HG03442 (cell line): ENCODE measurements around the gene NRG4.
"Not testable (repeated sequence)": the region's sequence is repeated elsewhere in the genome, so short reads cannot be mapped to it uniquely, and the experiment has no call there.

Source experiments
- ATAC-seq: cut with Tn5 transposase; IDR thresholded peaks from one replicate; pipeline ENCODE4 v1.9.1; 2021; ENCODE audit warnings: mild to moderate bottlenecking, moderate library complexity; ENCODE audit not compliant: unreplicated experiment

The NRG4 gene

DNA sequence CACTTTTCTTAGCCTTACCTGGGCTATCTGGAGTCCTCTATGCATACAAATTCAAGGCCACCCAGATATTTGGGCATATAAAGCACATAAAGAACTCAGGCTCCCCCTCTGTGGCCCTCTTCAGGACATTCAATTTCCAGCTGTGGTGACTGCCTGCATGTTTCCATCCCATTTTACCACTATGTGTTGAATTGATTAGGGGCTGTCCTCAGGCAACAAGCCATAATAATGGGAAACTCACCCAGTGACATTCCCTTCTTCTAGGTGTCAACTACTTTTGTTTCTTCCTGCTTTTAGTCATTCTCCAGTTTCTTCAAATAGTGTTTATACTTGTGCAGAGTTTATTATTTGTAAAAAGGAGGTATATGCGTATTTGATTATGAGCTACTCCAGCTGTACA is 18.0 kb downstream of the NRG4 start:
- no peak for ATAC-seq

DNA sequence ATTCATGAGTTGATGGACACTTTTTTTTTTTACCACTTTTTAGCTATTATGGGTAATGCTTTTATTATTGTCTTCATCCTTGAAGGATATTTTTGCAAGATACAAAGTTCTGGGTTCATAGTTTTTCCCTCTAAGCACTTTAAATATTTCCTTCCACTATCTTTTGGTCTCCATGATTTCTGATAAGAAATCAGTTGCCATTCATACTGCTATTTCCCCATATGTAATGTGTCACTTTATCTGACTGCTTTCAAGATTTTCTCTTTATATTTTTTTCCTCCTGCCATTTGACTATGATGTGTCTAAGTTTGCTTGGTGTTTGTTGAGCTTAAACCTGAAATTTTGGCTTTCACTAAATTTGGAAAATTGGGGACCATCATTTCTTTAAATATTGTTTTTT is 19.3 kb downstream of the NRG4 start:
- ATAC-seq = no peak

DNA sequence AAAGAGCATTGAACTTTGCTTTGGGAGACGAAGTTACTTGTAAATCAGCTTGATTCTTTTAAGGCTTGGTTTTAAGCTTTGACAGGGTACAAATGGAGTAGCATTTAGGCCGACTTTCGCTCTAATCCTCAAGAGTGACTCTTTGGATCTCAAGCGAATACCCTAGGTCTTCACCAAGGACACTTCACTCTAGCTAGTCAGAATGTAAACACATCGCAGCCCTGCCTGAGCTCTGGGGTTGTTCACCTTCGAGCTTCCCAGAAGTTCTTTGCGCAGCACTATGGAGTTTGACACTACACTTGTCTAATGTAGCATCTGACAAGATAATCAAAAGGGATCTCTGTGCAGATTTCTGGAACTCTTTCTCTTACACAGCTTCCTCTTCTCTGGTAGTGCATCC is 22.3 kb downstream of the NRG4 start:
- ATAC-seq = no peak

DNA sequence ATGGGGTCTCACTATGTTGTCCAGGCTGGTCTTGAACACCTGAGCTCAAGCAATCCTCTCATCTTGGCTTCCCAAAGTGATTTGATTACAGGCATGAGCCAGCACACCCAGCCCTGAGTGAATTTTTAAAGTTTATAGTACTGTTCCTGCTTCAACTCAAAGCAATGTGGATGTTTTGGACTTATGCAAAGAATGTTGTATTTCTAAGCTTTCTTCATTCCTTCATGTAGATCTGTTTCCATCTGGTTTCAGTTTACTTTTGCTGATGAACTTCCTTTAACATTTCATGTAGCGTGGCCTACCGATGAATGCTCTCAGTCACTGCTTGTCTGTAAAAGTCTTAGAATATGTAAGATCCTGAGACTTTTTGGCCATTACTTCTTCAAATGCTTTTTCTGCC is 23.2 kb downstream of the NRG4 start:
- ATAC-seq = no peak

DNA sequence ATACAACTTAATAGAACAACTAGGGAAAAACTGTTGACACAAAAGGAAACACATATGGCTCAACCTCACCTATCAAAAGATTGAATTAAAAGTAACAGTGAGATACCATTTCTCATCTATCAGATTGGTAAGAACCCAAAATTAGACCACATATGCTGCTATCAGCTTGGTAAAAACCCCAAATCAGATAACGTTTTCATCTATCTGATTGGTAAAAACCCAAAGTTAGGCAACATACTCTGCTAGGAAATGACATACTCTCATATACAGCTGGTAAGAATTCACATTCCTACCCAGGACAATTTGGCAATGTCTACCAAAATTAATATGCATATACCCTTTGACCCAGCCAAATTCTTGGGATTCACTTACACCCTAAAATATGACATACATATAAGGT is 26.3 kb downstream of the NRG4 start:
- ATAC-seq = no peak

DNA sequence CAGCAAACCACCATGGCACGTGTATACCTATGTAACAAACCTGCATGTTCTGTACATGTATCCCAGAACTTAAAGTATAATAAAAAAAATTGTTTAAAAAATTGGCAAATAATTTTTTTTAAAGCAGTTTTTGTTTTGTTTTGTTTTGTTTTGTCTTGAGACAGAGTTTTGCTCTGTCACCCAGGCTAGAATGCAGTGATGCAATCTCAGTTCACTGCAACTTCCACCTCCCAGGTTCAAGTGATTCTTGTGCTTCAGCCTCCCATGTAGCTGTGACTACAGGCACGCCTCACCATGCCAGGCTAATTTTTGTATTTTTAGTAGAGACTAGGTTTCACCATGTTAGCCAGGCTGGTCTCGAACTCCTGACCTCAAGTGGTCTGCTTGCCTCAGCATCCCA is 27.5 kb downstream of the NRG4 start:
- not testable (repeated sequence) for ATAC-seq

DNA sequence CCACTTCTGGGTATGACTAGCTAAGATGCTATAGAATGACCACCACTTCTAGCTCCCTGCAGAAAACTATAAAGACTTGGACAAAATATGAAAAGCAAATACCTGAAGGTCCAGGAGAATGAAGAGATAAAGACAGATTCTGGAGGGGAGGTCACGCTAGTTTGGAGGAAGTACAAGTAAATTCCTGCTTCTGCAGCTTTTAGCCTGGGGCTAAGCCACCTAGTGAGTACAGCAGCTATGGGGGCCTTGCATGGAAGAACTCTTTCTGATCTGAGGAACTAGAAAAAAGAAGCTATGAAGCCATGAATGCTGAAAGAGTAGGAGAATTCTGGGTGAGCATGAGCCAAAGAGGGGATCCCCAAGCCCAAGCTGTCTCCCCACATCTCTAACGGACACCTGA is 29.8 kb downstream of the NRG4 start:
- ATAC-seq = no peak

DNA sequence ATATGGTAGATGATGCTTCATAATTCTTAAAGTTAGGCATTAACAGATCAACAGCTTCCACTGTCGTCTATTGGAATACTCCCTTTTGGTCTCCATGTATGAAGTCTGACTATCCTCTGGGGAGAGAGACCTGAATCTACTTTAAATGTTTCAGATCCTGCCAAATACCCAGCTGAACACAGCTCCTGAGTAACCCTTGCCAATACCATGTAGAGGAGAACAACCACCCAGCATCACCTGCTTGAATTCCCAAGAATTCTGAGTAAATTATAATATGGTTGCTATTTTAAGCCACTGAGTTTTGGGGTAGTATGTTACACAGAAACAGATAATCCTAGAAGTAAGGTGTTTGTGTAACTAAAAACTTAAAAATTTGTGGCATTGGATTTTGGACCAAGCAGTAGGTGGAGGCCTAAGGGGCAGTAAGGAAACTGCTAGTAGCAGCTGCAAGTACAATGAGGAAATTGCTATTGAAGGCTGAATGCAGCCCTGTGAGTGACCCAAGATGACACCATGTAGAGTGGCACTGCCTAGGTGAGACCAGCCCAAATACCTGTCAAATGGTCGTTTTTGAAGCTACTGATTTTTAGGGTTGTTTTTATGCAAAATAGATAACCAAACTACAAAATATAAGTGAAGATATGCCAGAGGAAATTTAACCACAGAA is 30.9 kb downstream of the NRG4 start:
- ATAC-seq = no peak

DNA sequence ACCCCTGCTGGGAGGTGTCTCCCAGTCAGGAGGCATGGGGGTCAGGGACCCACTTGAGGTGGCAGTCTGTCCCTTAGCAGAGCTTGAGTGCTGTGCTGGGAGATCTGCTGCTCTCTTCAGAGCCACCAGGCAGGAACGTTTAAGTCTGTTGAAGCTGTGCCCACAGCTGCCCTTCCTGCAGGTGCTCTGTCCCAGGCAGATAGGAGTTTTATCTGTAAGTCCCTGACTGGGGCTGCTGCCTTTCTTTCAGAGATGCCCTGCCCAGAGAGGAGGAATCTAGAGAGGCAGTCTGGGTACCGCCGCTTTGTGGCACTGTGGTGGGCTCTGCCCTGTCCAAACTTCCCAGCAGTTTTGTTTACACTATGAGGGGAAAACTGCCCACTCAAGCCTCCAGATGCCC is 35.5 kb downstream of the NRG4 start:
- not testable (repeated sequence) for ATAC-seq

DNA sequence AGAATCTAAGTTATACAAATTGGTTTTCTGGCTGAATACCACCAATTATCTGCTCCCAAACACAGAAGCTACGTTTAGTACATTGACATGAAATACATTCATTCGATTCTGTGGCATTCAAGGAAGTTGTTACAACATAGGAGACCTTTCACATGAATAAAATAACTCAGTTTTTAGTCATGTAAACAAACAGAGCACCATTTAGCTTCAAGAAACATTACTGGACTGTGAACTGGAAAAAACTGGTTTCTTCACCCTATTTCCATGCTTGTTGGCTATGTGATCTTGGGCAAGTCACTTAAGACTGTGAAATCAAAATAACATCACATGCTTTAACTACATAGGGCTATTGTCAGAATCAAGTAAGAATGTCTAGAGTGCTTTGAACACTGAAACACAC is 46.2 kb downstream of the NRG4 start:
- ATAC-seq = no peak

DNA sequence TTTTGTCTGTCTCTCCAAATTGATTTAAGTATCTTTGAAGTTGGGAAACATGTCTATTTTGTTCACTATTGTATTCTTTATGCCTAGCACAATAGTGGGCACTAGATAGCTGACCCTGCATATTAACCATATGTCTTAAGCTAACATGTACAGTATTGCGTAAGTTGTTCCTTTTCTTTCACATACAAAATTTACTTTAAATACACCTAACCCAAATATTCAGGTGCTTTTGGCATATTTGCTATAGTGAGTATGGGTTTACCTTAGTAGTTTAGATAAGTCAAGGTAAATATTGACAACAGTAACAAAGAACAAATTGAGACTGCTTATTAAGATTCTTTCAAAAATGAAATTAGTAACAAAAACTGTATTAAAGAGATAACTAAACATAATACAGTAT is 50.9 kb downstream of the NRG4 start:
- ATAC-seq = no peak

DNA sequence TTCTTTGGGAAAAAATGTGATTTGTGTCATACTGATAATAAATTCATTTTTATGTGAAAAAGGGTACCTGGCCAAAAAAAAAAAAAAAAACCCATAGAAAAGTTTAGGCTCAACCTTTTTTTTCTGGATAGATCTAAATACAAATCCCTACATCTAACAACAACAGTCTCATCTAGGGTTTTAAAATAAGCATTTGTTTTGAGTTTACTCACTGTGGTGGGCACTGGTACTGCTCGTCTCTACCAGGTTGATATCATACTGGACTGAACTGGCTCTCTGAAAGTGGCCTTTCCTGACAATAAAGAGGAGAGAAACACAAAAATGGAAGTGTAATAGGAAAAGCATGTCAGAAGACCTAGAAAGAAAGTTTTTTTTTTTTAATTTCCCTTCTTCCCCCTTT is 56.5 kb downstream of the NRG4 start:
- no peak for ATAC-seq

DNA sequence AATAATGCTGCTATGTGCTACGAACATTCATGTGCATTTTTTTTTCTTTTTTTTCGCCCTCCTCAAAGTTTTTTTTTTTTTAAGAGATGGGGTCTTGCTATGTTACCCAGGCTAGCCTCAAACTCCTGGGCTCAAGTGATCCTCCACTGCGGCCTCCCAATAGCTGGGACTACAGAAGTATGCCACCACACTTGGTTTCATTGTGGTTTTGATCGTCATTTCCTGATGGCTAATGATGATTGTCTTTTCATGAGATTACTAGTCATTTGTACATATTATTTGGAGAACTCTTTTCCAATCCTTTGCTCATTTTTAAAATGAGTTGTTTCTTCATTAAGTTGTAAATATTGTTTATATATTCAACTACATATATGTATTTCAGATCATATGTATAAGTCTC is 59.7 kb downstream of the NRG4 start:
- ATAC-seq = no peak

DNA sequence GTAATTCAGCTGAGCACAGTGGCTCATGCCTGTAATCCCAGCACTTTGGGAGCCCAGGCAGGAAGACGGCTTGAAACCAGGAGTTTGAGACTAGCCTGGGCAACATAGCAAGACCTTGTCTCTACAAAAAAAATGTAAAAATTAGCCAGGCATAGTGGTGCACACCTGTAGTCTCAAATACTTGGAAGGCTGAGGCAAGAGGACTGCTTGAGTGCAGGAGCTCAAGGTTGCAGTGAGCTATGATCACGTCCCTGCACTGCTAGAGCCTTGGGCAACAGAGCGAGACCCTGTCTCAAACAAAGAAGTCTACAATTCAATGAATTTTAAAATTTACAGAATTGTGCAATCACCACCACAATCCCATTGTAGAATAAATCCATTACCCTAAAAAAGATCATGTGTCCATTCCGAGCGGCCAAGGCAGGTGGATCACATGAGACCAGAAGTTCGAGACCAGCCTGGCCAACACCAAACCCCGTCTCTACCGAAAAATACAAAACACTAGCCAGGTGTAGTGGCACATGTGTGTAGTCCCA is 63.4 kb downstream of the NRG4 start:
- no peak for ATAC-seq

DNA sequence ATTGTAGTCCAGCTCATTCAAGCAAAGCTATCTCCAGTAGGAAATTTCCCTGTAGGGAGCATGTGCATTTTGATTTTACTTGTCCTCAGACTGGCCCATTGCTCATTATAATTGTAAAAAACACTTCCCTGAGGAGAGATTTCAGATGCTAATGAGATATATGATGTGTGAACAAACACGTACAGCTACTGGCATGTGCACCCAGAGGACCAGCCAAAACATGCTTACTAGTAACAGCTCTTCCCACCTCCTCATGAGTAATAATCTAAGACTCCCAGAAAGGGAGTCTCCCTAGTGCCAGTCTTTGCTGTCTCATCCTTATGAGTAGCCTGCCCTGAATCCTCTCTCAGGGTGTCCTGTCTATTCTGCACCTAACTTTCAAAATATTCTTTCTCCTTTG is 65.1 kb downstream of the NRG4 start:
- no peak for ATAC-seq

DNA sequence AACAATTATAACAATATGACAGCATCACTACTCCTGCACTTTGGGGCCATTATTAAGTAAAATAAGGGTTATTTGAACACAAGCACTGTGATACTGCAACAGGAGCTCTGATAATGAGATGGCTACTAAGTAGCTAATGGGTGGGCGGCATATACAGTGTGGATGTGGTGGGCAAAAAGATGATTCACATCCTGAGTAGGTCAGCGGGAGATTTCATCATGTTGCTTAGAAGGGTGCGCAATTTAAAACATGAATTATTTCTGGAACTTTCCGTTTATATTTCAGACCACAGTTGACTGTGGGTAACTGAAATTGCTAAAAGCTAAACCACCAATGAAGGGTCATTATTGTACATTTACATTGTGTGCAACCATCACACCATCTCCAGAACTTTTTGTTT is 66.3 kb downstream of the NRG4 start:
- ATAC-seq = no peak

DNA sequence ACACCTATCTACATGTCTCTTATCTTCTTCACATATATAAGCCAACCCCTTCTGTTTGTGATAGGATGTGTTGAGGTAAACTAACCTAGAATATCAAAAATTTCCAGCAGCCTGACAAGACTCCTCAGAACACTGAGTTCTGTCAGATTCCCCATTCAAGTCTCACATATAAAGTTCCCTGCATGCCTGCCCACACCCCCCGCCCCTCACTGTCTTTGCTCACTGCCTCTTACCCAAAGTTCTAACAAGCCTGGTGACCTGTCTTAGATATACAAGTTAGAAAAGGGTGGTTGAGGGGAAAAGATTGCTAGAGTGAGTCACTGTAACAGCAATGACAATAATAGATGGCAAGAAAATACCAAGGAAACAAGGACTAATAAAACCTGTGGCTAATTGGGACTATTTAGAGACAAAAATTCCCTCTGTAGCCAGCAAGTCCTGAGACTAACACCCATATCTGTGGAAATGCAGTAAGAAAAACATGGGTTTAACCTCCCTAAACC is 68.5 kb downstream of the NRG4 start:
- ATAC-seq = no peak

DNA sequence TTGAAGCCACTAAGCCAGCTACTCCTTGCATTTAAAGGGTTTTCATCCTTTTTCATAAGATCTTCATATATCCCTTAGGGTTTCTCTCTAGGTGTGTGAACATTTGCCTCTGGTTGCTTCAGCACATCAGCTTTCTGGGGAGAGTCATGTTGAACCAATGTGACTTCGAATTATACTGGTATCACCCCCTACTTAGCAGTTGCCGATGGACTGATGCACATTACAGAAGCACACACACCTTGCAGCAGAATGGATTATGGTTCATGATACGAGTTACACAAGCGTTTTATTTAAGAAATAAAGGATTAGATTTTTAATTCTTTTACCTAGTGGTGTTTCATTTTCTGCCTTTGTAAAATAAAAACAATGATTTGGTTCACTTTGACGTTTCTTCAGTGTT is 69.0 kb downstream of the NRG4 start:
- no peak for ATAC-seq

DNA sequence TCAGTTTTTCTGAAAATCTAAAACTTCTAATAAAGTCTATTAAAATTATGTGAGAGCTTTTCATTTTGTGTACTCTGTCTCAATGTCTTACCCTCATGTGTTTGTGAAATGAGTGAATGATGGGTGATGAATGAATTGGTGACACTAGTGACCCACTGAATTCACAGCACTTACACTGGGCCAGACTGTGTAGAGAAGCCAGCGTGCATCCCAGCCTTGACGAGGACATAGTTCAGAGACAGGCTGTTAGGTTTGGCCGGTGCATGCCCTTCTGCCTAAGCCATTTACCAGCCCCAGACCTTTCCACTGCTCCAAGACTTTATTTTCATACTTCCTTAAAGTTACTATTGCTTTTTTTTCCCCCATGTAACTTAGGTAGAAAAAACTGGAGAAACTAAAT is 69.8 kb downstream of the NRG4 start:
- ATAC-seq = no peak

DNA sequence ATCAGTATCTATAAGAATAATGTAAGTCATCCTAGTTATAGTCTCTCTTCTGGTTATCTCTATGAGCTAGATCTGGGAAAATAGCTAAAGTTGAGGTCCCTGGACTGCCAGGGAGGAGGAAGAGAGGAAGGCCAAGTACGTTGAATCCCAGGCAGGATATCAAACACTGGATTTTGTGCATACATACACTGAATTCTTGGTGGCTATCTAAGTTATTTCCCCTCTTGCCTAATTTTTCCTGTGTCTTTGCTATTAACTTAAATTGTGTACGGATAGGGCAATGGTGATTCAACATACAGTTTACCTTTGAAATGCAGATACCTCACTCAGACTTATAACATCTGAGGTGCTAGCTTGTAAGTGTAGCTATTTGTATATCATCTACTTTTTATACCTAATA is 81.4 kb downstream of the NRG4 start:
- ATAC-seq = no peak

DNA sequence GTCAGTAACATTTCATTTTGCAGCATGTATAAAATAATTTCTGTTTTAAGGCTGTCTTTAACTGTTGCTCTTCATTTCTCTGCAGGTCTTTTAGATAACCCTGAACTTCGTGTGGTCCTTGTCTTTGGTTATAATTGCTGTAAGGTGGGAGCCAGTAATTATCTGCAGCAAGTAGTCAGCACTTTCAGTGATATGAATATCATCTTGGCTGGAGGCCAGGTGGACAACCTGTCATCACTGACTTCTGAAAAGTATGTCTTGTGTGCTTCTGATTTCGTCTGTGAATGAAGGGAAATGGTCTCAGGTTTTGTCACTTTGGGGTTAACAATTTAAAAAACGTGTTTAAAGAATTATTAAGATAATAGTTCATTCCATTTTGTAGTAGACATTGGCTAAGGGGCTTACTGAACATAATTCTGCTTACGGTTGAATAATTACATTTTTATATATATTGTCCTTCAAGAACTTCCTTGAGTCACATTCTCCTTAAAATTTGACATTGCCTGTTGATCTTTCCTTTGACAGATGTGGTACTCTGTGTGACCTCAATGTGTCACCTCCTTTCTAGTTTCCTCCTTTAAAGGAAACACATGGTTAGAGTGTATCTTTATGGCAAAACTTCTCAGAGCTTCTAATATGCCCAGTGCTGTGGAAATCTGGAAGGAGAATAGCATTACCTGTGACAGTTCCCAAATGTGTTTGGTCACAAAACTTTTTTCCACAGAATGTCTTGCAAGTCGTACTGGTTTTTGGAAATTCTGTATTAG is 82.2 kb downstream of the NRG4 start:
- no peak for ATAC-seq
